AG04449 (cell line): ENCODE data around the gene SNRPF.

ENCODE experiments used
- CTCF ChIA-PET: fragments of 350-600 bp; formaldehyde crosslinking; extraction: SDS; loops from one replicate; lab custom pipeline; 2021; ENCODE audit warnings: antibody characterized with exemption; lab: Yijun Ruan, JAX
- POLR2A ChIA-PET: fragments of 400-600, 350-600 bp; formaldehyde crosslinking; extraction: SDS; loops from one replicate; lab custom pipeline; 2020; ENCODE audit warnings: antibody characterized with exemption, inconsistent platforms; lab: Yijun Ruan, JAX
- DNase-seq: peaks from one replicate; pipeline ENCODE4 v3.0.0-alpha.2; 2010; ENCODE audit warnings: low read depth, low spot score
- H3K4me3 ChIP-seq: 2 replicates; pipeline ENCODE4 v1.5.1; 2011; ENCODE audit warnings: low read depth, mild to moderate bottlenecking, control low read depth, low read length
- TF ChIP-seq, protein P1 (sequence below): IDR thresholded peaks from one replicate; pipeline ENCODE4 v1.5.1; 2011; ENCODE audit warnings: mild to moderate bottlenecking, moderate library complexity, low read length, control low read depth, inconsistent platforms; ENCODE audit not compliant: insufficient read depth; ENCODE audit errors: missing control alignments

SNRPF gene

GRCh38 chr12:95882873-95883272 is 24.1 kb downstream of the SNRPF start:
- ChIA-PET POLR2A (no interaction called here), CTCF (interaction anchor here (0.9 kb wide), 1 partner anchor 613 kb away, joined by 3 read pairs; no protein-coding TSS in a partner anchor)
- TF ChIP-seq, protein P1, sequence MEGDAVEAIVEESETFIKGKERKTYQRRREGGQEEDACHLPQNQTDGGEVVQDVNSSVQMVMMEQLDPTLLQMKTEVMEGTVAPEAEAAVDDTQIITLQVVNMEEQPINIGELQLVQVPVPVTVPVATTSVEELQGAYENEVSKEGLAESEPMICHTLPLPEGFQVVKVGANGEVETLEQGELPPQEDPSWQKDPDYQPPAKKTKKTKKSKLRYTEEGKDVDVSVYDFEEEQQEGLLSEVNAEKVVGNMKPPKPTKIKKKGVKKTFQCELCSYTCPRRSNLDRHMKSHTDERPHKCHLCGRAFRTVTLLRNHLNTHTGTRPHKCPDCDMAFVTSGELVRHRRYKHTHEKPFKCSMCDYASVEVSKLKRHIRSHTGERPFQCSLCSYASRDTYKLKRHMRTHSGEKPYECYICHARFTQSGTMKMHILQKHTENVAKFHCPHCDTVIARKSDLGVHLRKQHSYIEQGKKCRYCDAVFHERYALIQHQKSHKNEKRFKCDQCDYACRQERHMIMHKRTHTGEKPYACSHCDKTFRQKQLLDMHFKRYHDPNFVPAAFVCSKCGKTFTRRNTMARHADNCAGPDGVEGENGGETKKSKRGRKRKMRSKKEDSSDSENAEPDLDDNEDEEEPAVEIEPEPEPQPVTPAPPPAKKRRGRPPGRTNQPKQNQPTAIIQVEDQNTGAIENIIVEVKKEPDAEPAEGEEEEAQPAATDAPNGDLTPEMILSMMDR, result no peak
- no peak overlapping the region for H3K4me3 ChIP-seq
- no peak for DNase-seq

DNA sequence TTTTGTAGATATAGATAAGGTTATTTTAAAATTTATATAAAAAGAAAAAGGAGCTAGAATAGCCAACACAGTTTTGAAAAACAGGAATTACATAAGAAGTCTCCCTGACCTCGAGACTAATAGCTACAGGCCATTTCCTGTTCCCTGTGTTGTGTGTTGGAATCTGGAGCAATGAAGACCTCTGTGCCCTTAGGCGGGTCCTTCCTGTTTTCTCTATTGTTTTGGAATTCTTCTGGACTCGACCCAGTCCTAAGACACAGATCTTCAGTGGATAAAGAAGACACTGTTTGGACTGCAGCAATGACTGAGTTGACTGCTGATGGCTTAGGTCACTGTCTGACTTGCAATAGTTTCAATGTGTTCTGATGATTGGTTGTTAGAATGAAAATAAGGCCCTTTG is 26.2 kb downstream of the SNRPF start:
- TF ChIP-seq, protein P1, result no peak
- no peak overlapping the region for H3K4me3 ChIP-seq
- POLR2A ChIA-PET, result no interaction called here
- CTCF ChIA-PET, result interaction anchor here (1.6 kb wide), 1 partner anchor 33 kb away, joined by 4 read pairs; no protein-coding TSS in a partner anchor
- DNase-seq, result no peak

GRCh38 chr12:95887311-95887710 is 28.6 kb downstream of the SNRPF start:
- CTCF ChIA-PET, result no interaction called here
- no peak overlapping the region for H3K4me3 ChIP-seq
- DNase-seq, result no peak
- POLR2A ChIA-PET, result no interaction called here
- TF ChIP-seq, protein P1, result no peak

GRCh38 chr12:95890958-95891357 is 32.2 kb downstream of the SNRPF start:
- no peak for DNase-seq
- ChIA-PET CTCF (no interaction called here), POLR2A (no interaction called here)
- TF ChIP-seq, protein P1, result no peak
- no peak overlapping the region for H3K4me3 ChIP-seq

GRCh38 chr12:95896846-95897245 is 38.1 kb downstream of the SNRPF start:
- DNase-seq, result no peak
- CTCF ChIA-PET, result interaction anchor here (1.2 kb wide), 1 partner anchor 21 kb away, joined by 4 read pairs; no protein-coding TSS in a partner anchor
- POLR2A ChIA-PET, result no interaction called here
- TF ChIP-seq, protein P1, result no peak
- H3K4me3 ChIP-seq, result no peak overlapping the region

GRCh38 chr12:95898081-95898480 is 39.3 kb downstream of the SNRPF start:
- DNase-seq, result no peak
- POLR2A ChIA-PET, result no interaction called here
- TF ChIP-seq, protein P1, result no peak

More at GRCh38 chr12:95898081-95898480, 39.3 kb downstream of the SNRPF start:
- no peak overlapping the region for H3K4me3 ChIP-seq
- CTCF ChIA-PET, result no interaction called here
